Lower lobe of right lung (tissue), 2 donors: ENCODE data around the gene GFRA1. TPM values are rescaled to one million over a fixed set of nuclear protein-coding genes. Genes with fewer than 3 reads are reported as not detected.

Source experiments
- ATAC-seq, 2 donors: fragments of 200-7000 bp; cut with Tn5 transposase; one replicate each; pipeline ENCODE4 v1.9.1; 2020 to 2022; ENCODE audit warnings: mild to moderate bottlenecking in 2 of 2, moderate library complexity in 2 of 2
- DNase-seq: peaks from one replicate; pipeline ENCODE4 v3.0.0-alpha.2; 2020
- H3K27ac ChIP-seq: fragments of 200-600 bp; one replicate; pipeline ENCODE4 v1.8.0; 2022
- H3K27me3 ChIP-seq: fragments of 200-600 bp; one replicate; pipeline ENCODE4 v1.8.0; 2022; ENCODE audit warnings: low read depth
- H3K36me3 ChIP-seq: fragments of 200-600 bp; one replicate; pipeline ENCODE4 v1.8.0; 2022; ENCODE audit warnings: mild to moderate bottlenecking
- H3K4me1 ChIP-seq: fragments of 200-600 bp; one replicate; pipeline ENCODE4 v1.8.0; 2022
- H3K4me3 ChIP-seq: fragments of 200-600 bp; one replicate; pipeline ENCODE4 v1.8.0; 2022; ENCODE audit warnings: mild to moderate bottlenecking
- H3K9me3 ChIP-seq: fragments of 200-600 bp; one replicate; pipeline ENCODE4 v1.8.0; 2022
- CTCF ChIP-seq: fragments of 200-600 bp; IDR thresholded peaks from one replicate; pipeline ENCODE4 v1.8.0; 2022; ENCODE audit warnings: antibody characterized with exemption, mild to moderate bottlenecking
- intact Hi-C: fragments of 100-400 bp; cut with DNase I; formaldehyde crosslinking; loops from one replicate; pipeline ENCODE4 v1.11.0; 2022
- total RNA-seq: library from RNA; stranded (reverse); fragmentation: NEBNext Ultra II Directional; extraction: Animal tissue kit (Norgen Biotek cat#: 25700); gene quantifications from one replicate; pipeline ENCODE4 v1.2.1, GENCODE V29; 2021
- donor health status: DM: no; HTN: yes; CAD: no; lungs with severe emphysema.

Gene GFRA1
- total RNA-seq, 1 donor from 2014 or later = 9.8 TPM

- Histone ChIP-seq H3K4me1 (no peaks in the 10 kb centered on the region), H3K36me3 (no peaks in the 10 kb centered on the region), H3K27me3 (peaks cover 4% of the 10 kb centered on the region), H3K27ac (no peak overlapping the region), H3K4me3 (no peak overlapping the region), H3K9me3 (no peaks in the 10 kb centered on the region)
- no peak for TF ChIP-seq CTCF
- ATAC-seq (no peak), DNase-seq (no peak)
- intact Hi-C loops = no loop called here
Observed at GRCh38 chr10:116143673-116144222, 129.3 kb downstream of the GFRA1 start.

DNA sequence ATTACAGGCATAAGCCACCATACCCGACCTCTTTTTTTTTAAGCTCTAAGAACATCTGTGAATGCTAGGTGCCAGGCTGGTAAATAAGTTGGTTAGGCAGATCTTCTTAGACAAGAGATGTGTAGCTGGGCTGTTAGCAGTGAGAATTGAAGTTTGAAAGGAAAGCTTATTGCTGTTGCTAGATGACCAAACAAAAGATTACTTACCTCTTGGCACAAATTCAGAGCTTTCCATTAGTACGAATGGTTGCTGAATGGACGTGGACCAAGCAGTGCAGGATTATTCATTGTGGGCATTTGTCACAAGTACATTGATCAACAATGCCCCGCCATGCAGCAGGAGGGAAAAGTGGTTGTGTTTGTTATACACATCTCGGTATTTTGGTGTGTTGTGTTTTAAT is 131.2 kb downstream of the GFRA1 start:
- no peaks in the 10 kb centered on the region for H3K4me1 ChIP-seq
- no peak for TF ChIP-seq CTCF
- H3K4me3 ChIP-seq = no peak overlapping the region
- no peaks in the 10 kb centered on the region for H3K9me3 ChIP-seq
- no peak for ATAC-seq
- H3K36me3 ChIP-seq = no peaks in the 10 kb centered on the region
- intact Hi-C loops = no loop called here
- H3K27ac ChIP-seq = no peak overlapping the region
- DNase-seq = no peak
- peaks cover 4% of the 10 kb centered on the region for H3K27me3 ChIP-seq

GRCh38 chr10:116141246-116141645 is 131.8 kb downstream of the GFRA1 start:
- Histone ChIP-seq H3K36me3 (no peaks in the 10 kb centered on the region), H3K27me3 (peaks cover 4% of the 10 kb centered on the region), H3K27ac (no peak overlapping the region), H3K4me1 (no peaks in the 10 kb centered on the region), H3K4me3 (no peak overlapping the region), H3K9me3 (no peaks in the 10 kb centered on the region)
- ATAC-seq = no peak
- no peak for DNase-seq
- intact Hi-C loops = no loop called here
- no peak for TF ChIP-seq CTCF

- Histone ChIP-seq H3K27ac (no peak overlapping the region), H3K4me1 (no peaks in the 10 kb centered on the region), H3K36me3 (no peaks in the 10 kb centered on the region), H3K27me3 (peaks cover 4% of the 10 kb centered on the region), H3K4me3 (no peak overlapping the region), H3K9me3 (no peaks in the 10 kb centered on the region)
- TF ChIP-seq CTCF = no peak
- DNase-seq = no peak
- no peak for ATAC-seq
- intact Hi-C loops = no loop called here
Observed at GRCh38 chr10:116139886-116140285, 133.1 kb downstream of the GFRA1 start.

- Histone ChIP-seq H3K4me1 (no peaks in the 10 kb centered on the region), H3K27me3 (peaks cover 4% of the 10 kb centered on the region), H3K4me3 (no peak overlapping the region), H3K27ac (no peak overlapping the region), H3K36me3 (no peaks in the 10 kb centered on the region), H3K9me3 (no peaks in the 10 kb centered on the region)
- no peak for ATAC-seq
- no peak for TF ChIP-seq CTCF
- intact Hi-C loops = no loop called here
- no peak for DNase-seq
Observed at GRCh38 chr10:116138897-116139296, 134.1 kb downstream of the GFRA1 start.

DNA sequence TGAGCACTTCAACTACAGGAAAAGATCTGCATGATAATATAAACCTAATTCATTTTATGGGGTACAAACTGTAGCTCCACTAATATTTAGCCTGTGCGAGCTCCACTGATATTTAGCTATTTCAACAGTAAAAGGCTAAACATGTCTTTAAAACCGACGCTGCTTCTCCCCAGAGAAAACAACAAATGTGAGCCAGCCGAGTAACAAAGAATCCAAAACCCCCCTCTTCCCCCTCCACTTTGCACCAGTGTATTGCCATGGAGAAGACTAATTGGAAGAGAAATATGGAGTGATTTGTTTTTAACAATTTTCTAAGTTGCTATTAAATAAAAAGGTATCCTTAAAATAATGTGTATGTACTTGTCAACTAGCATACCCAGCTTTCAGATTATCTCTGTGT is 136.7 kb downstream of the GFRA1 start:
- TF ChIP-seq CTCF = no peak
- H3K27ac ChIP-seq = no peak overlapping the region
- no peak overlapping the region for H3K4me3 ChIP-seq
- H3K36me3 ChIP-seq = no peaks in the 10 kb centered on the region
- H3K4me1 ChIP-seq = no peaks in the 10 kb centered on the region
- no peaks in the 10 kb centered on the region for H3K9me3 ChIP-seq
- H3K27me3 ChIP-seq = peaks cover 4% of the 10 kb centered on the region
- intact Hi-C loops = no loop called here
- ATAC-seq (no peak), DNase-seq (no peak)
